K562 (cell line): ENCODE results near the gene BRAF. TPM values are rescaled to one million over a fixed set of nuclear protein-coding genes. Genes with fewer than 3 reads are reported as not detected.

Experiments used
- ARID1B ChIP-seq: fragments of 450-650 bp; IDR thresholded peaks from 2 replicates; pipeline ENCODE4 v1.6.1; 2016; ENCODE audit warnings: antibody characterized with exemption, mild to moderate bottlenecking, inconsistent platforms
- CREB5 ChIP-seq: fragments of 250-450 bp; sonication (Bioruptor Pico); IDR thresholded peaks from 2 replicates; pipeline ENCODE4 v1.5.0; 2020; ENCODE audit warnings: mild to moderate bottlenecking
- E2F4 ChIP-seq: sonication (generic); formaldehyde crosslinking; IDR thresholded peaks from 2 replicates; pipeline ENCODE4 v1.8.0; 2022; ENCODE audit warnings: mild to moderate bottlenecking, low read depth, missing genetic modification reagents
- E2F8 ChIP-seq: fragments of 450-650 bp; IDR thresholded peaks from 2 replicates; pipeline ENCODE4 v1.7.1; 2018; ENCODE audit warnings: mild to moderate bottlenecking, low read depth; ENCODE audit not compliant: partially characterized antibody
- MCM7 ChIP-seq, 2 experiments: fragments of 450-650 bp; IDR thresholded peaks; 2 replicates each; pipeline ENCODE4 v1.6.1; 2016 to 2018
- RAD51 ChIP-seq: fragments of 450-650 bp; IDR thresholded peaks from 2 replicates; pipeline ENCODE4 v1.7.1; 2016; ENCODE audit warnings: low read depth, mild to moderate bottlenecking, borderline replicate concordance
- RBM14 ChIP-seq: fragments of 200-400 bp; formaldehyde crosslinking; IDR thresholded peaks from 2 replicates; pipeline ENCODE4 v1.6.1; 2018; ENCODE audit warnings: low read depth, mild to moderate bottlenecking, low read length, moderate library complexity, borderline replicate concordance; ENCODE audit not compliant: insufficient read depth
- SMARCE1 ChIP-seq: fragments of 450-650 bp; IDR thresholded peaks from 2 replicates; pipeline ENCODE4 v1.7.1; 2016; ENCODE audit warnings: mild to moderate bottlenecking
- ZBTB1 ChIP-seq: sonication (generic); formaldehyde crosslinking; IDR thresholded peaks from 2 replicates; pipeline ENCODE4 v1.8.1; 2023; ENCODE audit warnings: missing genetic modification reagents, low read depth, mild to moderate bottlenecking, borderline replicate concordance
- ZNF232 ChIP-seq: sonication (generic); formaldehyde crosslinking; IDR thresholded peaks from 2 replicates; pipeline ENCODE4 v1.8.0; 2022; ENCODE audit warnings: mild to moderate bottlenecking, missing genetic modification reagents
- ZNF511 ChIP-seq: sonication (generic); formaldehyde crosslinking; IDR thresholded peaks from 2 replicates; pipeline ENCODE4 v1.8.0; 2022; ENCODE audit warnings: mild to moderate bottlenecking, missing genetic modification reagents
- polyA plus RNA-seq, 8 experiments: library from polyadenylated mRNA; depleted of rRNA in 4 of 8; stranded (reverse) in 5 of 8; unstranded in 3 of 8; fragments of >200 nt; fragmentation: Nextera tagmentation in 2 of 8; fragmentation: Illumina TruSeq in 1 of 8; extraction: Ambion mirVana in 2 of 8; extraction: Trizol in 1 of 8; gene quantifications; 2 replicates each; pipeline versions ENCODE4 v1.2.1 to v1.2.3, GENCODE V29; 2011 to 2014; ENCODE audit warnings: inconsistent platforms in 1 of 8, missing spikeins in 1 of 8
- total RNA-seq, 7 experiments: library from RNA; depleted of rRNA in 6 of 7; stranded (reverse); fragments of >200 nt in 6 of 7; fragmentation: Illumina TruSeq in 2 of 7; extraction: Trizol in 2 of 7; gene quantifications; 2 replicates each; pipeline versions ENCODE4 v1.2.1 to v1.2.3, GENCODE V29; 2011 to 2021; ENCODE audit warnings: low replicate concordance in 1 of 7
- TF ChIP-seq, protein P1 (sequence below), 2 experiments: fragments of 450-650 bp; IDR thresholded peaks; 2 replicates each; pipeline ENCODE4 v1.6.1; 2018; ENCODE audit warnings: mild to moderate bottlenecking in 2 of 2, low read depth in 1 of 2; ENCODE audit not compliant: partially characterized antibody in 2 of 2
- TF ChIP-seq, protein P2 (sequence below): fragments of 450-650 bp; formaldehyde crosslinking; IDR thresholded peaks from 2 replicates; pipeline ENCODE4 v1.4.0; 2020; ENCODE audit warnings: mild to moderate bottlenecking, moderate library complexity

Gene BRAF
- total and polyA plus RNA-seq, 9 of the 15 experiments (the other 6 are each of a cell fraction or from before 2014, with no cell fraction given), result 3.6 to 38.3 (median 21.9) TPM

DNA sequence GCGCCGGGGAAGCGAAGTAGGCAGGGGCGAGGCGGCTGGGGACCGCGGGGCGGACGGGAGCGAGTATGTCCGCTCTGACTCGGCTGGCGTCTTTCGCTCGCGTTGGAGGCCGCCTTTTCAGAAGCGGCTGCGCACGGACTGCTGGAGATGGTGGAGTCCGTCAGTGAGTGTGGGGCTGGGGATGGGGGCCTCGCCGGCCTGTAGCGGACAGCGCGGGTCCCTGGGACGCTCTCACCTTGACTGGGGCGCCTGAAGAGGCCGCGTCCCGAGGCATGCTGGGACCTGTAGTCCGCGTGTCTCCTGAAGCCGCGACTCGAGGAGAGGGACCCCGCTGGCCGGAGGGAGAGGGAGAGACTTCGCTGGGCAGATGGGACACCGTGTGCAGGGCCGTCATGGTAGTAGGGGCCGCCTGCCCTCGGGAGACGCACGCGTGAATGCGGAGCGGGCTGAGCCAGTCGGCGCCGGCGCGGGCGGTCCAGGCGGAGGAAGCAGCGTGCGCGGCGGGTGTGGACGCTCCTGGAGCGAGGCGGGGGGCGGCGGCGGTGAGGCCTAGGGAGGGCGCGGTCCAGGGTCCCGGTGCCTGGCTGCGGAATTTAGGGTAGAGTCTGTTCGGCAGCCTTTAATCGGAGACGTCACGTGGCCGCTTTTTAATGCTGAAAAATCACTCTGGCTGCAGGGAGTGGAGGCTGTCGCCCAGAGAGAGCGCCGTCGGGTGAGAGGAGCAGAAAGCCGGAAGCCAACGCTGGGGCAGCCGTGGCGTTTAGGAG is 227.9 kb downstream of the BRAF start, which contains the start of gene NDUFB2 (continued):
- TF ChIP-seq, protein P1, sequence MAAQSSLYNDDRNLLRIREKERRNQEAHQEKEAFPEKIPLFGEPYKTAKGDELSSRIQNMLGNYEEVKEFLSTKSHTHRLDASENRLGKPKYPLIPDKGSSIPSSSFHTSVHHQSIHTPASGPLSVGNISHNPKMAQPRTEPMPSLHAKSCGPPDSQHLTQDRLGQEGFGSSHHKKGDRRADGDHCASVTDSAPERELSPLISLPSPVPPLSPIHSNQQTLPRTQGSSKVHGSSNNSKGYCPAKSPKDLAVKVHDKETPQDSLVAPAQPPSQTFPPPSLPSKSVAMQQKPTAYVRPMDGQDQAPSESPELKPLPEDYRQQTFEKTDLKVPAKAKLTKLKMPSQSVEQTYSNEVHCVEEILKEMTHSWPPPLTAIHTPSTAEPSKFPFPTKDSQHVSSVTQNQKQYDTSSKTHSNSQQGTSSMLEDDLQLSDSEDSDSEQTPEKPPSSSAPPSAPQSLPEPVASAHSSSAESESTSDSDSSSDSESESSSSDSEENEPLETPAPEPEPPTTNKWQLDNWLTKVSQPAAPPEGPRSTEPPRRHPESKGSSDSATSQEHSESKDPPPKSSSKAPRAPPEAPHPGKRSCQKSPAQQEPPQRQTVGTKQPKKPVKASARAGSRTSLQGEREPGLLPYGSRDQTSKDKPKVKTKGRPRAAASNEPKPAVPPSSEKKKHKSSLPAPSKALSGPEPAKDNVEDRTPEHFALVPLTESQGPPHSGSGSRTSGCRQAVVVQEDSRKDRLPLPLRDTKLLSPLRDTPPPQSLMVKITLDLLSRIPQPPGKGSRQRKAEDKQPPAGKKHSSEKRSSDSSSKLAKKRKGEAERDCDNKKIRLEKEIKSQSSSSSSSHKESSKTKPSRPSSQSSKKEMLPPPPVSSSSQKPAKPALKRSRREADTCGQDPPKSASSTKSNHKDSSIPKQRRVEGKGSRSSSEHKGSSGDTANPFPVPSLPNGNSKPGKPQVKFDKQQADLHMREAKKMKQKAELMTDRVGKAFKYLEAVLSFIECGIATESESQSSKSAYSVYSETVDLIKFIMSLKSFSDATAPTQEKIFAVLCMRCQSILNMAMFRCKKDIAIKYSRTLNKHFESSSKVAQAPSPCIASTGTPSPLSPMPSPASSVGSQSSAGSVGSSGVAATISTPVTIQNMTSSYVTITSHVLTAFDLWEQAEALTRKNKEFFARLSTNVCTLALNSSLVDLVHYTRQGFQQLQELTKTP (IDR thresholded peaks at IDR 0.05; ENCODE audit: low read depth in 1 of 2, partially characterized antibody in 2 of 2), result peak; percentile 14 to 91
- no peak for TF ChIP-seq CREB5 (CRISPR knock-in tag)
- peak; percentile 43; the same call in 1 of the 2 replicates for TF ChIP-seq RAD51
- no peak for TF ChIP-seq MCM7 (IDR thresholded peaks at IDR 0.05)
- TF ChIP-seq ZNF511 (CRISPR knock-in tag), result peak; percentile 92
- no peak; the same call in 1 of the 2 replicates for TF ChIP-seq ARID1B
- 0 out of 2 replicates have a peak, but pooled peaks have one; percentile 3 for TF ChIP-seq SMARCE1
- peak; percentile 20; the same call in 1 of the 2 replicates for TF ChIP-seq RBM14
- TF ChIP-seq, protein P2, sequence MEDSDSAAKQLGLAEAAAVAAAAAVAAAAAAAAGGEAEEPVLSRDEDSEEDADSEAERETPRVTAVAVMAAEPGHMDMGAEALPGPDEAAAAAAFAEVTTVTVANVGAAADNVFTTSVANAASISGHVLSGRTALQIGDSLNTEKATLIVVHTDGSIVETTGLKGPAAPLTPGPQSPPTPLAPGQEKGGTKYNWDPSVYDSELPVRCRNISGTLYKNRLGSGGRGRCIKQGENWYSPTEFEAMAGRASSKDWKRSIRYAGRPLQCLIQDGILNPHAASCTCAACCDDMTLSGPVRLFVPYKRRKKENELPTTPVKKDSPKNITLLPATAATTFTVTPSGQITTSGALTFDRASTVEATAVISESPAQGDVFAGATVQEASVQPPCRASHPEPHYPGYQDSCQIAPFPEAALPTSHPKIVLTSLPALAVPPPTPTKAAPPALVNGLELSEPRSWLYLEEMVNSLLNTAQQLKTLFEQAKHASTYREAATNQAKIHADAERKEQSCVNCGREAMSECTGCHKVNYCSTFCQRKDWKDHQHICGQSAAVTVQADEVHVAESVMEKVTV, result peak; percentile 31; the same call in 1 of the 2 replicates
- peak; percentile 60 for TF ChIP-seq E2F8
- TF ChIP-seq ZBTB1, result peak; percentile 79
- peak; percentile 69 for TF ChIP-seq E2F4 (CRISPR knock-in tag)
- peak; percentile 88; the same call in 1 of the 2 replicates for TF ChIP-seq ZNF232
